ENCODE data around the gene MYLK.

Gene MYLK

GRCh38 chr3:123586968-123587367 is 297.2 kb downstream of the MYLK start:
- Mint-ChIP-seq H3K27me3 (no peaks in the 10 kb centered on the region), H3K36me3 (peaks cover 21% of the 10 kb centered on the region), H3K4me1 (ENCODE audit: low read depth) (peaks cover 28% of the 10 kb centered on the region), H3K9me3 (ENCODE audit: low read depth) (no peaks in the 10 kb centered on the region), H3K27ac (no peak overlapping the region), H3K4me3 (no peak overlapping the region)

GRCh38 chr3:123586131-123586530 is 298.0 kb downstream of the MYLK start:
- H3K4me1 Mint-ChIP-seq (ENCODE audit: low read depth): peaks cover 30% of the 10 kb centered on the region
- H3K36me3 Mint-ChIP-seq: peaks cover 22% of the 10 kb centered on the region
- H3K27ac Mint-ChIP-seq: no peak overlapping the region

GRCh38 chr3:123584988-123585937 is 298.9 kb downstream of the MYLK start, which contains the start of gene HACD2:
HACD2 (minus strand) TSS chr3:123585053; CDS start chr3:123585027, 26 bp downstream.
- Mint-ChIP-seq H3K9me3 (ENCODE audit: low read depth) (no peaks in the 10 kb centered on the region), H3K4me3 (peak within 1 kb of the TSS; percentile 93), H3K27me3 (no peaks in the 10 kb centered on the region), H3K36me3 (peaks cover 24% of the 10 kb centered on the region), H3K27ac (peak within 1 kb of the TSS; percentile 78), H3K4me1 (ENCODE audit: low read depth) (peaks cover 32% of the 10 kb centered on the region)

More at GRCh38 chr3:123586131-123586530, 298.0 kb downstream of the MYLK start:
- no peaks in the 10 kb centered on the region for H3K27me3 Mint-ChIP-seq
- H3K4me3 Mint-ChIP-seq: no peak overlapping the region
- H3K9me3 Mint-ChIP-seq (ENCODE audit: low read depth): no peaks in the 10 kb centered on the region

GRCh38 chr3:123584284-123584987 is 299.7 kb downstream of the MYLK start:
- Mint-ChIP-seq H3K9me3 (ENCODE audit: low read depth) (no peaks in the 10 kb centered on the region), H3K4me1 (ENCODE audit: low read depth) (peaks cover 31% of the 10 kb centered on the region), H3K27ac (peak overlapping the region; percentile 78), H3K4me3 (peak overlapping the region; percentile 93), H3K36me3 (peaks cover 16% of the 10 kb centered on the region), H3K27me3 (no peaks in the 10 kb centered on the region)

- Mint-ChIP-seq H3K27me3 (no peaks in the 10 kb centered on the region), H3K27ac (no peak overlapping the region), H3K4me3 (peak overlapping the region; percentile 93), H3K9me3 (ENCODE audit: low read depth) (no peaks in the 10 kb centered on the region), H3K4me1 (ENCODE audit: low read depth) (peaks cover 29% of the 10 kb centered on the region), H3K36me3 (peaks cover 12% of the 10 kb centered on the region)
These were observed 300.6 kb downstream of the MYLK start for GRCh38 chr3:123583561-123583960.

- H3K27me3 Mint-ChIP-seq: no peaks in the 10 kb centered on the region
- no peaks in the 10 kb centered on the region for H3K9me3 Mint-ChIP-seq (ENCODE audit: low read depth)
- peaks cover 29% of the 10 kb centered on the region for H3K4me1 Mint-ChIP-seq (ENCODE audit: low read depth)
- no peak overlapping the region for H3K27ac Mint-ChIP-seq
- peaks cover 14% of the 10 kb centered on the region for H3K36me3 Mint-ChIP-seq
- H3K4me3 Mint-ChIP-seq: no peak overlapping the region
These were observed 301.8 kb downstream of the MYLK start for GRCh38 chr3:123582315-123582714.

- peaks cover 10% of the 10 kb centered on the region for H3K36me3 Mint-ChIP-seq
- H3K4me1 Mint-ChIP-seq (ENCODE audit: low read depth): peaks cover 35% of the 10 kb centered on the region
- no peaks in the 10 kb centered on the region for H3K27me3 Mint-ChIP-seq
- H3K4me3 Mint-ChIP-seq: peak overlapping the region; percentile 60
- H3K27ac Mint-ChIP-seq: peak overlapping the region; percentile 77
- no peaks in the 10 kb centered on the region for H3K9me3 Mint-ChIP-seq (ENCODE audit: low read depth)
These were observed 308.0 kb downstream of the MYLK start for GRCh38 chr3:123576122-123576521.

GRCh38 chr3:123571973-123572365 is 312.2 kb downstream of the MYLK start:
- Mint-ChIP-seq H3K27me3 (no peaks in the 10 kb centered on the region), H3K9me3 (ENCODE audit: low read depth) (no peaks in the 10 kb centered on the region), H3K4me1 (ENCODE audit: low read depth) (peaks cover 32% of the 10 kb centered on the region), H3K27ac (no peak overlapping the region), H3K36me3 (peaks cover 9% of the 10 kb centered on the region), H3K4me3 (no peak overlapping the region)

- Mint-ChIP-seq H3K27ac (no peak overlapping the region), H3K4me1 (ENCODE audit: low read depth) (peaks cover 26% of the 10 kb centered on the region), H3K9me3 (ENCODE audit: low read depth) (no peaks in the 10 kb centered on the region), H3K36me3 (peaks cover 6% of the 10 kb centered on the region), H3K4me3 (no peak overlapping the region), H3K27me3 (no peaks in the 10 kb centered on the region)
These were observed 312.7 kb downstream of the MYLK start for GRCh38 chr3:123571264-123571972.

- Mint-ChIP-seq H3K36me3 (peaks cover 6% of the 10 kb centered on the region), H3K4me1 (ENCODE audit: low read depth) (peaks cover 20% of the 10 kb centered on the region), H3K27ac (no peak overlapping the region), H3K27me3 (no peaks in the 10 kb centered on the region), H3K4me3 (no peak overlapping the region), H3K9me3 (ENCODE audit: low read depth) (no peaks in the 10 kb centered on the region)
These were observed 315.3 kb downstream of the MYLK start for GRCh38 chr3:123568875-123569274.

GRCh38 chr3:123568034-123568433 is 316.1 kb downstream of the MYLK start:
- peaks cover 8% of the 10 kb centered on the region for H3K36me3 Mint-ChIP-seq
- no peaks in the 10 kb centered on the region for H3K27me3 Mint-ChIP-seq
- H3K4me1 Mint-ChIP-seq (ENCODE audit: low read depth): peaks cover 23% of the 10 kb centered on the region
- H3K27ac Mint-ChIP-seq: no peak overlapping the region
- no peaks in the 10 kb centered on the region for H3K9me3 Mint-ChIP-seq (ENCODE audit: low read depth)
- H3K4me3 Mint-ChIP-seq: no peak overlapping the region

GRCh38 chr3:123564056-123564455 is 320.1 kb downstream of the MYLK start:
- H3K27ac Mint-ChIP-seq: peak overlapping the region; percentile 34
- no peaks in the 10 kb centered on the region for H3K9me3 Mint-ChIP-seq (ENCODE audit: low read depth)
- H3K27me3 Mint-ChIP-seq: no peaks in the 10 kb centered on the region
- peaks cover 19% of the 10 kb centered on the region for H3K4me1 Mint-ChIP-seq (ENCODE audit: low read depth)
- H3K4me3 Mint-ChIP-seq: no peak overlapping the region
- peaks cover 8% of the 10 kb centered on the region for H3K36me3 Mint-ChIP-seq

- Mint-ChIP-seq H3K27ac (no peak overlapping the region), H3K27me3 (no peaks in the 10 kb centered on the region), H3K4me3 (no peak overlapping the region), H3K36me3 (peaks cover 2% of the 10 kb centered on the region), H3K4me1 (ENCODE audit: low read depth) (peaks cover 14% of the 10 kb centered on the region), H3K9me3 (ENCODE audit: low read depth) (no peaks in the 10 kb centered on the region)
These were observed 321.6 kb downstream of the MYLK start for GRCh38 chr3:123562547-123562946.

GRCh38 chr3:123561188-123561587 is 322.9 kb downstream of the MYLK start:
- H3K27me3 Mint-ChIP-seq: no peaks in the 10 kb centered on the region
- H3K4me1 Mint-ChIP-seq (ENCODE audit: low read depth): peaks cover 17% of the 10 kb centered on the region
- no peak overlapping the region for H3K4me3 Mint-ChIP-seq
- H3K9me3 Mint-ChIP-seq (ENCODE audit: low read depth): no peaks in the 10 kb centered on the region
- H3K36me3 Mint-ChIP-seq: peaks cover 5% of the 10 kb centered on the region
- no peak overlapping the region for H3K27ac Mint-ChIP-seq

Measured in activated naive CD8-positive, alpha-beta T cell (primary cell).